IPS DF 19.7 (cell line): ENCODE results near the gene SUPT4H1.

Experiments
- DNase-seq: peaks from one replicate; pipeline ENCODE4 v3.0.0-alpha.2; 2013; ENCODE audit warnings: low read depth, low spot score

SUPT4H1 gene

GRCh38 chr17:58340405-58340876, 11.6 kb downstream of the SUPT4H1 start:
- DNase-seq = no peak

- DNase-seq = no peak
These were observed 12.1 kb downstream of the SUPT4H1 start for GRCh38 chr17:58339755-58340404.

- DNase-seq = no peak
These were observed 12.9 kb downstream of the SUPT4H1 start for GRCh38 chr17:58338841-58339754.

GRCh38 chr17:58338454-58338840, 13.6 kb downstream of the SUPT4H1 start:
- no peak for DNase-seq

- no peak for DNase-seq
These were observed 14.2 kb downstream of the SUPT4H1 start for GRCh38 chr17:58337600-58338453.

GRCh38 chr17:58337210-58337599, 14.8 kb downstream of the SUPT4H1 start:
- no peak for DNase-seq

- DNase-seq = no peak
These were observed 15.4 kb downstream of the SUPT4H1 start for GRCh38 chr17:58336456-58337209.

- DNase-seq = no peak
These were observed 16.1 kb downstream of the SUPT4H1 start for GRCh38 chr17:58335779-58336455.

GRCh38 chr17:58335061-58335731, 16.8 kb downstream of the SUPT4H1 start:
- no peak for DNase-seq

GRCh38 chr17:58334661-58335060, 17.3 kb downstream of the SUPT4H1 start:
- no peak for DNase-seq

GRCh38 chr17:58334256-58334655, 17.7 kb downstream of the SUPT4H1 start:
- DNase-seq = no peak

GRCh38 chr17:58333736-58334207, 18.2 kb downstream of the SUPT4H1 start:
- no peak for DNase-seq

- no peak for DNase-seq
These were observed 18.9 kb downstream of the SUPT4H1 start for GRCh38 chr17:58332778-58333735.

GRCh38 chr17:58331815-58332777, 19.9 kb downstream of the SUPT4H1 start:
- DNase-seq = no peak

GRCh38 chr17:58330997-58331814, 20.8 kb downstream of the SUPT4H1 start:
- no peak for DNase-seq

GRCh38 chr17:58330538-58330996, 21.4 kb downstream of the SUPT4H1 start:
- no peak for DNase-seq
